ENCODE measurements around the gene CCDC34.

The CCDC34 gene

GRCh38 chr11:27401280-27401832 lies 38.3 kb upstream of the CCDC34 start:
- DNase-seq = no peak
- no peak overlapping the region for H3K27ac ChIP-seq (ENCODE audit: low read length)

DNA sequence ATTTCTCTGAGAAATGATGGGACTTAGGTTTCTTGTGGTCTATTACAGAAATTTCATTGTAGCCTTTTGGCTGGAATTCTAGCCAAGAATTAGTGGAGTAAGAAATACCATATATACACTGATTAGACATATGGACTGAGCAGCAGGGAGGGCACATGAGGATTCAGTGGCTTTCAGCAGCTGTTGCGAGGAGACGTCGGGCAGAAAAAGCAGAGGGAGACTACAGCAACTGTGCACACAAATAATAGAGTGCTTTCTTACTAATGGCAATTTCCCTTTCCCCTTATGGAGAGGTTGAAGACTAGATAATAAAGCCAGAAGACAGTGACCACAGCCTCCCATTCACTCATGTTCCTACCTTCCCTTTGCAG lies 35.4 kb upstream of the CCDC34 start:
- H2AFZ ChIP-seq (ENCODE audit: low read depth, low read length) = no peak overlapping the region
- no peak overlapping the region for H3K4me2 ChIP-seq (ENCODE audit: insufficient read depth, low read length)
- H3K27me3 ChIP-seq (ENCODE audit: insufficient read depth, low read length, poor library complexity) = no peaks in the 10 kb centered on the region
- H4K20me1 ChIP-seq (ENCODE audit: insufficient read depth, low read length) = no peaks in the 10 kb centered on the region
- H3K9me3 ChIP-seq (ENCODE audit: insufficient read depth, low read length, severe bottlenecking) = no peaks in the 10 kb centered on the region
- ATAC-seq (ENCODE audit: insufficient read depth, low read depth) (no peak), DNase-seq (no peak)
- no peak overlapping the region for H3K9ac ChIP-seq (ENCODE audit: low read depth, low read length)
- H3K4me3 ChIP-seq (ENCODE audit: low read depth in 1 of 2, low read length in 2 of 2) = no peak overlapping the region
- no peak overlapping the region for H3K27ac ChIP-seq (ENCODE audit: low read length)
- TF ChIP-seq CTCF (IDR thresholded peaks at IDR 0.05; ENCODE audit: borderline replicate concordance, extremely low read depth, low read length, poor library complexity, severe bottlenecking) (no peak), EZH2 (IDR thresholded peaks at IDR 0.05; ENCODE audit: borderline replicate concordance, low read depth, low read length, severe bottlenecking) (no peak)
- H3K36me3 ChIP-seq (ENCODE audit: insufficient read depth, low read length) = no peaks in the 10 kb centered on the region
- H3K4me1 ChIP-seq (ENCODE audit: insufficient read depth, low read length) = no peaks in the 10 kb centered on the region
- H3K79me2 ChIP-seq (ENCODE audit: insufficient read depth, low read length) = no peaks in the 10 kb centered on the region

More at GRCh38 chr11:27401280-27401832, 38.3 kb upstream of the CCDC34 start:
- Histone ChIP-seq H3K4me3 (ENCODE audit: low read depth in 1 of 2, low read length in 2 of 2) (no peak overlapping the region), H3K27me3 (ENCODE audit: insufficient read depth, low read length, poor library complexity) (no peaks in the 10 kb centered on the region), H3K9ac (ENCODE audit: low read depth, low read length) (no peak overlapping the region), H3K4me1 (ENCODE audit: insufficient read depth, low read length) (no peaks in the 10 kb centered on the region), H3K79me2 (ENCODE audit: insufficient read depth, low read length) (no peaks in the 10 kb centered on the region), H3K9me3 (ENCODE audit: insufficient read depth, low read length, severe bottlenecking) (no peaks in the 10 kb centered on the region), H4K20me1 (ENCODE audit: insufficient read depth, low read length) (no peaks in the 10 kb centered on the region), H3K36me3 (ENCODE audit: insufficient read depth, low read length) (no peaks in the 10 kb centered on the region), H2AFZ (ENCODE audit: low read depth, low read length) (no peak overlapping the region), H3K4me2 (ENCODE audit: insufficient read depth, low read length) (no peak overlapping the region)
- no peak for ATAC-seq (ENCODE audit: insufficient read depth, low read depth)
- no peak for TF ChIP-seq EZH2 (IDR thresholded peaks at IDR 0.05; ENCODE audit: borderline replicate concordance, low read depth, low read length, severe bottlenecking)
- TF ChIP-seq CTCF (IDR thresholded peaks at IDR 0.05; ENCODE audit: borderline replicate concordance, extremely low read depth, low read length, poor library complexity, severe bottlenecking) = no peak

DNA sequence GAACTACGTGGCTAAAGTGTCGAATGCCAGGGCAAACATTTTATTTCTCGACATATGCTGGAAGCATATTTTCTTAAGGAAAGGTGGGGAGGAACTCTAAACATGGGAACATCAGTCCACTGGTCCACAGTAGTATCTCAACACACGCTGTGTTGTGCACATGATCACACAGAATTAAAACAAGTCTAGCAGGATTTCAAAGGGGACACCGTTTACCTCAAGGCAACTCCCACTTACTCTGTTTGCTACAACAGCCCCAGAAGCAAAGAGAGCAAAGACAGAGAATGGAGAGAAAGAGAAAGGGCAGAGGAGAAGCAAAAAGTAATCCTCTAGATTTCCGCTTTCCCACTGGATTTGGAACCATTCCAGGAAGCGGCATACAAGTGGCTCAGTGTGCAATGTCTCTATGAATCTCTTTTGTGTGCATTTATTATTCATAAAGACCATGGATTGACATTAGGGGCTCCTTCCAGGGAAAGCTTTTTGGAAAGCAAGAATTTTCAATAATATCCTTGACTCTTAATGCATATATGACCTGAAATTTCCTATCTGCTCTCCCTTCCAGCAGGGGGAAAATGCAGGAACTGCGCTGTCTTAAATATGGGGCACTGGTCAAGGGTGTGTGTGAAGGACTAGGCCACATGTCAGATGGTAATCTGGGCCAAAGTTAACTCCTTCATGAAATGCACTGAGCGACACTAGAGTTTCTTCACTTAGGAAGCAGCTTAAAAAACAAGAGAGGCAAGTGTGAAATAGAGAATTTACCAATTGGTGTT lies 34.8 kb upstream of the CCDC34 start:
- no peak for ATAC-seq (ENCODE audit: insufficient read depth, low read depth)
- Histone ChIP-seq H4K20me1 (ENCODE audit: insufficient read depth, low read length) (no peaks in the 10 kb centered on the region), H3K36me3 (ENCODE audit: insufficient read depth, low read length) (no peaks in the 10 kb centered on the region), H2AFZ (ENCODE audit: low read depth, low read length) (no peak overlapping the region; the same call in 1 of the 2 replicates), H3K9me3 (ENCODE audit: insufficient read depth, low read length, severe bottlenecking) (no peaks in the 10 kb centered on the region), H3K9ac (ENCODE audit: low read depth, low read length) (no peak overlapping the region), H3K4me3 (ENCODE audit: low read depth in 1 of 2, low read length in 2 of 2) (no peak overlapping the region), H3K4me1 (ENCODE audit: insufficient read depth, low read length) (no peaks in the 10 kb centered on the region), H3K4me2 (ENCODE audit: insufficient read depth, low read length) (no peak overlapping the region), H3K79me2 (ENCODE audit: insufficient read depth, low read length) (no peaks in the 10 kb centered on the region), H3K27ac (ENCODE audit: low read length) (no peak overlapping the region), H3K27me3 (ENCODE audit: insufficient read depth, low read length, poor library complexity) (no peaks in the 10 kb centered on the region)
- no peak for TF ChIP-seq CTCF (IDR thresholded peaks at IDR 0.05; ENCODE audit: borderline replicate concordance, extremely low read depth, low read length, poor library complexity, severe bottlenecking)
- TF ChIP-seq EZH2 (IDR thresholded peaks at IDR 0.05; ENCODE audit: borderline replicate concordance, low read depth, low read length, severe bottlenecking) = no peak
- no peak for DNase-seq

Data from DND-41 (cell line).